Mucosa of descending colon (tissue), 3 donors: ENCODE measurements around the gene IL34. TPM values are rescaled to one million over a fixed set of nuclear protein-coding genes. Genes with fewer than 3 reads are reported as not detected.

Experiments
- ATAC-seq: fragments of 200-7000 bp; cut with Tn5 transposase; one replicate; pipeline ENCODE4 v1.9.1; 2020; ENCODE audit warnings: mild to moderate bottlenecking, moderate library complexity
- DNase-seq, 3 donors: peaks; one replicate each; pipeline ENCODE4 v3.0.0-alpha.2; 2020
- H3K36me3 ChIP-seq: fragments of 200-600 bp; one replicate; pipeline ENCODE4 v1.8.0; 2021; ENCODE audit warnings: low read depth, mild to moderate bottlenecking
- H3K4me1 ChIP-seq: fragments of 200-600 bp; one replicate; pipeline ENCODE4 v1.8.0; 2021; ENCODE audit warnings: low read depth, mild to moderate bottlenecking
- H3K4me3 ChIP-seq: fragments of 200-600 bp; one replicate; pipeline ENCODE4 v1.8.0; 2021; ENCODE audit warnings: mild to moderate bottlenecking
- H3K9me3 ChIP-seq: fragments of 200-600 bp; one replicate; pipeline ENCODE4 v1.8.0; 2021; ENCODE audit warnings: mild to moderate bottlenecking
- intact Hi-C, 2 donors: fragments of 100-400 bp; cut with DNase I in 1 of 2; cut with micrococcal nuclease in 1 of 2; formaldehyde crosslinking; loops; one replicate each; pipeline versions ENCODE4 v1.11.0 to v1.11.1; 2022; cut with DNase I, micrococcal nuclease
- total RNA-seq, 3 donors: library from RNA; stranded (reverse); fragmentation: NEBNext Ultra II Directional in 2 of 3; extraction: Animal tissue kit (Norgen Biotek cat#: 25700) in 2 of 3; gene quantifications; one replicate each; pipeline versions ENCODE4 v1.2.1 to v1.2.4, GENCODE V29; 2021 to 2023
- TF ChIP-seq, protein P1 (sequence below): fragments of 200-600 bp; IDR thresholded peaks from one replicate; pipeline ENCODE4 v1.8.0; 2022; ENCODE audit warnings: antibody characterized with exemption, mild to moderate bottlenecking
- donor health status: DM: no; HTN: no; CAD: no; lungs with moderate emphysema.
- donor health status: DM: no; HTN: no; CAD: no.
- donor health status: DM: no; HTN: yes; CAD: no.

Gene IL34
- total RNA-seq, 3 donors from 2014 or later, result 1.2 to 2.2 (median 1.8) TPM

DNA sequence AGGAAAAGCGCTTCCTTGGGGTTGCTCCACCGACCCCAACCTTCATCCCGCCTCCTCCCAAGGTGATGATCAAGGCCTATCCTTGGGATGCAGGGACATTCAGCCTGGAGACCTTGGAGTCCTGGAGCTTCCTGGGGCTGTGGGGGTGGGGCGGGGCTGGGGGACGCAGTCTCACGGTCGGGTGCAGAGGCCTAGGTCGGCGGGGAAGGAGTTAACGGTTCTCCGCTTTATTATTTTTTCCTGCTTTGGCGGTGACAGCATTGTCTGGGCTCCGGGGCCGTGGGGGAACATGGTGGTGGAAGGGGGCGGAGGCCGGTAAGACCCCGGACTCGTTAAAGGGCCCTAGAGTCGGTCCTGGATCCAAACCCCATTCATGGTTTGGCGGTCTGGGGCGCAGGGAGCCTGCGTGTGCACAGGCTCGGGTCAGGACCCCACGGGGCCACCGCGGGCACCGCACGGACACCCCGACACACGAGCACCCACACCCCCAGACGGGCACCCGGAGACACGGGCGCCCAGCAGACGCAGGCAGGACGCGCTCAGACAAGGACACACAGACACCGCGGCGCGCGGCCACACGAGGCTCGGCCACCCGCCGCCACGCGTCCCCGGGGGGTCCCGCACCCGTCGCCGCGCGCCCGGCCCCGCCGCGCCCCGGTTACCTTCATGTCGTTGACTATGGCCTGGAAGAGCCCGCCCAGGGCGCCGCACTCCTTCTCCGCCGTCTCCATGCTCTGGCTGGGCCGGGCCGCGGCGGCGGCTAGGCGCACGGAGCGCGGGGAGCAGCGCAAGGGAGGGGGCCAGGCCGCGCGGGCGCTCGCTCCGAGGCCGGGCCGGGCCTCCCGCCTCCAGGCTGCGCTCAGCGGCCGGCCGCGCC, 38.9 kb downstream of the IL34 start:
- H3K4me1 ChIP-seq, result peaks cover 33% of the 10 kb centered on the region
- TF ChIP-seq, protein P1, sequence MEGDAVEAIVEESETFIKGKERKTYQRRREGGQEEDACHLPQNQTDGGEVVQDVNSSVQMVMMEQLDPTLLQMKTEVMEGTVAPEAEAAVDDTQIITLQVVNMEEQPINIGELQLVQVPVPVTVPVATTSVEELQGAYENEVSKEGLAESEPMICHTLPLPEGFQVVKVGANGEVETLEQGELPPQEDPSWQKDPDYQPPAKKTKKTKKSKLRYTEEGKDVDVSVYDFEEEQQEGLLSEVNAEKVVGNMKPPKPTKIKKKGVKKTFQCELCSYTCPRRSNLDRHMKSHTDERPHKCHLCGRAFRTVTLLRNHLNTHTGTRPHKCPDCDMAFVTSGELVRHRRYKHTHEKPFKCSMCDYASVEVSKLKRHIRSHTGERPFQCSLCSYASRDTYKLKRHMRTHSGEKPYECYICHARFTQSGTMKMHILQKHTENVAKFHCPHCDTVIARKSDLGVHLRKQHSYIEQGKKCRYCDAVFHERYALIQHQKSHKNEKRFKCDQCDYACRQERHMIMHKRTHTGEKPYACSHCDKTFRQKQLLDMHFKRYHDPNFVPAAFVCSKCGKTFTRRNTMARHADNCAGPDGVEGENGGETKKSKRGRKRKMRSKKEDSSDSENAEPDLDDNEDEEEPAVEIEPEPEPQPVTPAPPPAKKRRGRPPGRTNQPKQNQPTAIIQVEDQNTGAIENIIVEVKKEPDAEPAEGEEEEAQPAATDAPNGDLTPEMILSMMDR, result no peak
- H3K36me3 ChIP-seq, result no peaks in the 10 kb centered on the region
- ATAC-seq (peak; percentile 10), DNase-seq (peak in 1 of 3 donors; percentile 57)
- H3K4me3 ChIP-seq, result peak overlapping the region; percentile 30
- no peaks in the 10 kb centered on the region for H3K9me3 ChIP-seq
- intact Hi-C loops, result loop anchor here (10.0 kb wide), 2 partner anchors 50 to 90 kb away; no protein-coding TSS in a partner anchor

DNA sequence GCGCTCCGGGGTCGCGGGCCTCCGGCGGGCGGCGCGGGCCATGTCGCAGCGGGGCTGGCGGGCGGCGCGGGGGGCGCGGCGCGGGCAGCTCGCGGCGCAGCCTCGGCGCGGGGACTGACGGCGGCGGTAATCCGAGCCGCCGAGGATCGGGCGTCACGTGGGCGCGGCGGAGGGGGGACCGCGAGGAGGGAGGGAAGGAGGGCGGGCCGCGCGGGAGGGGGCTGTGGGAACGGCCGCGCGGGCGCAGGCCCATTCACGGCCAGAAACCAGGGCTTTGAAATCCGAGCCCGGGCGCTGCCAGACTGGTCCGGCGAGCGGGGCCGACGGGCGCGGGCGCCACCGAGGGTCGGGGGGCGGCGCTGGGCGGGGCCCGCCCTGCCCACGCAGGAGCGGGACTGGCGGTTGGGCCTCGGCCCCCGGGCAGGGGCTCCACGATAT, 39.6 kb downstream of the IL34 start, which contains the start of gene MTSS2:
Gene MTSS2 (minus strand): TSS at position 116 of the 438 bp plus-strand sequence. CDS start 262 bp downstream, outside the sequence.
- TF ChIP-seq, protein P1, result no peak
- intact Hi-C loops, result loop anchor here (10.0 kb wide), 2 partner anchors 49 to 89 kb away; no protein-coding TSS in a partner anchor
- Histone ChIP-seq H3K9me3 (no peaks in the 10 kb centered on the region), H3K4me3 (peak within 1 kb of the TSS; percentile 30), H3K4me1 (peaks cover 40% of the 10 kb centered on the region), H3K36me3 (no peaks in the 10 kb centered on the region)
- peak; percentile 65 to 80 (median 73) for DNase-seq
- ATAC-seq, result peak; percentile 46

DNA sequence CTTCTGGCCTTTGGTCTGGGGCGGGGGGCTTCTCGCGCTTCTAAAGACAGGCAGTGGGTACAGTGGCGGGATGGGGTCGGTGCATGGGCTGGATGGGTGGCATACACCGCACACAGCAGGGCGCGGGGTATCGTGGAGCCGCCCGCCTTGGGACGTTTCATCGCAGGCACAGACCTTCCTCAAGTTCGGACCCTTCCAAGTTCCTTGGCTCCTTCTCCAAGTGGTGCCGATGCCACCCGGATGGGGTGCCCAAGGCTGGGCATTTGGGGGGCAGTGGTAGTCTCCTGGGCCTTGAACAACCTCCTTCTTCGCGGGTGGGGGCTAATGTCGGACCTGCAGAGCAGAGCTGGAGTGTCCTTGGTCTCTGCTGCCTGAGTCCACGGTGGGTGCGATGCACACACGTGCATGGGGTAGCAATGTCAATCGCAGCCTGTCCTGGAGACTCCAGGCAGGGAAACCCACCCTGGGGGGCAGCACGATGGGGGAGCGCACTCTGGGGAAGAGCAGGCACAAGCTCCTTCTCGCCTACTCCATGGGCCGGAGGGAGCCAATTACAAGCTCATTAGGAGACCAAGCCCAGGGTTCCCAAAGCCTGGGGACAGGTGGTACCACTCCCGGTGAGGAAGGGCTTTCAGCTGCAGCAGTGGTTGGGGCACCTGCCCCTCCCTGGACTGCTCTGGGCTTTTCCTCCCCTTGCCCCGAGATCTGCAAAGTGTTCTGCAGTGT, 40.2 kb downstream of the IL34 start:
- DNase-seq, result no peak
- Histone ChIP-seq H3K4me1 (peaks cover 45% of the 10 kb centered on the region), H3K4me3 (no peak overlapping the region), H3K36me3 (no peaks in the 10 kb centered on the region), H3K9me3 (no peaks in the 10 kb centered on the region)
- intact Hi-C loops, result loop anchor here (10.0 kb wide), 2 partner anchors 48 to 88 kb away; no protein-coding TSS in a partner anchor
- TF ChIP-seq, protein P1, result no peak
- ATAC-seq, result no peak

DNA sequence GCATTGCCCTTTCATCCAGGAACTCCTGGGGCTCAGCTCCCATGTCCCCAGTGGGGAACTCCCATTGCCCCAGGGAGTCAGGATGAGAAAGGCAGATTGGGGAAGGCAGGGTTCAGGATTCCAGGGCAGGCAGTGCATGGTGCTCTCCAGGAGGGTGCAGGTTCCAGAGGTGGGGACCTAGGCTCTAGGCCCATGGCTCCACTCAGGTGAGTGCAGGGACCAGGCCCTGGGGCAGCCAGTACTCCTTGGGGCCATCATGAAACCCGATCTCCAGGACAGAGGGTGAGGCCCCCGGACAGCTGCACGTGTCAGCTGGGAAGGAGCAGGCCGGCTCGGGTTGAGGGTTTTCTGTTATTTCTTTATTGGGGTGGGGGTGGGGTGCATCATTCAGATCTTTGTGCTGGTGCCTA, 40.7 kb downstream of the IL34 start:
- H3K4me3 ChIP-seq, result no peak overlapping the region
- no peaks in the 10 kb centered on the region for H3K36me3 ChIP-seq
- ATAC-seq (no peak), DNase-seq (peak in 1 of 3 donors; percentile 37)
- peaks cover 45% of the 10 kb centered on the region for H3K4me1 ChIP-seq
- TF ChIP-seq, protein P1, result no peak
- no peaks in the 10 kb centered on the region for H3K9me3 ChIP-seq
- intact Hi-C loops, result loop anchor here (10.0 kb wide), 2 partner anchors 48 to 88 kb away; no protein-coding TSS in a partner anchor

DNA sequence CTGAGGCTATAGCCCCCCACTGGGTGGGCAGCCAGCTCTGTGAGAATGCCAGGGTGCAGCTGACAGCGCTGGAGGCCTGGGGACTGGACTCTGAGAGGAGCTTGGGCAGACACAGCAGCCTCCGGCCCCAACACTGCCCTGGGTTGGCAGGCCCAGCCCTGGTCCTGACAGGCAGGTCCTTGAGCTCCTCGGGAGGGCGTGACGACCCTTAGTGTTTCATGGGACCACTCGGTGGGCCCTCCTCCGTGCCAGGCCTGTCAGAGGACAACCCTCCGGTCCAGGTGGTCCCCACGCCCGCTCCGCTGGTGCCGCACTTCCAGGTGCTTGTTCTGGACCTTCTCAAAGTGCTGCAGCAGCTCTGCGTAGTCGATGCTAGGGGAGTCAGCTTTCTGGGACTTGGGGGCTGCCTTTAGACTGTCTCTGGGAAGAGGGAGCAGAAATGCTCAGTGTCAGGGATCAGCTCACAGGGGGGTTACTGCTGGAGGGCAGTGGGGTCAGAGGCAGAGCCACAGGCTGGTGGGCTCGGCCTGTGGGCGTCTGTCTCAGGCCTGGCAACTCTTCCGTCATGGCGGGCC, 41.4 kb downstream of the IL34 start:
- Histone ChIP-seq H3K4me3 (no peak overlapping the region), H3K36me3 (no peaks in the 10 kb centered on the region), H3K4me1 (peaks cover 47% of the 10 kb centered on the region), H3K9me3 (no peaks in the 10 kb centered on the region)
- DNase-seq (peak in 1 of 3 donors; percentile 54), ATAC-seq (no peak)
- intact Hi-C loops, result loop anchor here (10.0 kb wide), 2 partner anchors 47 to 87 kb away; no protein-coding TSS in a partner anchor
- TF ChIP-seq, protein P1, result no peak
